NCI-H460 (cell line): ENCODE results near the gene IRX4. TPM values are rescaled to one million over a fixed set of nuclear protein-coding genes. Genes with fewer than 3 reads are reported as not detected.

Source experiments
- DNase-seq: peaks from one replicate; pipeline ENCODE4 v3.0.0-alpha.2; 2016; ENCODE audit warnings: low read depth; ENCODE audit errors: extremely low read depth
- total RNA-seq: library from RNA; depleted of rRNA; stranded (reverse); fragments of >200 nt; shearing (Covaris generic); gene quantifications from 2 replicates; pipeline ENCODE4 v1.2.3, GENCODE V29; 2014

Gene IRX4
- total RNA-seq, 1 experiment from 2014 or later, result 0.79 TPM

DNA sequence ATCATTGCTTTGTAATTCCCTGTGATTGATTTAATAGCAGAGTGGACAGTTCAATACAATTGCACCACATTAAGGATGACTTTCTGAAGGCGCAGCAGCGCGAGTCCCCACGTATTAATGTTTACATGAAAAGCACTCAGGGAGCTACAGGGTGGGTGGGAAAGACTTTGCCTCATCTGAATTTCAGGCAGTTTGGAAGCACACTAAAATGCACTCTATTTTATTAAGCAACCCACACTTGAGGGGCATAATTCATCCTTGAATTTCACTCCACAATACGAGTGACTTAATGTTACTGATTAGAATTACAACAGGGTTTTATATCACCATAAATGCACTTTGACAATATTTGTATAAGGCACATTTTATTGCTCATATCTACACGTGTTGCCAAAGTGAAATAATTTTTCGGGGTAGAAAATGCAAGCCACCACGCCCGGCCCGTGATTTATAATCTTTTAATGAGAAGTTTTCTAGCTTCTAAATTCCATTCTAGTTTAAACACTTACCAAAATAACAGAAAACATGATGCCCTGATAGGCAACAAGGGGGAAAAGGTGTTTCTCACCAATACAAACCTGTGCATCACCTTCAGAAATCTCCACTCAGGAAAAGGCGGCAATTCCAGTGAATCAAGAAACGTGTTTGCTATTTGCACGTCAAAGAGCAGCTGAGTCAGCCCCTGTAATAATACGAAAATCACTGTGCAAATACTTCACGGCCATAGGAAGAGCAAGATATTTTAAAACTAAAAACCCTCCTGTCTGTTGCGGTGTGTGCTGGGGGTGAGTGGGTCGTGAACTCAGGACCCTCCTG, 40.5 kb downstream of the IRX4 start:
- no peak for DNase-seq

DNA sequence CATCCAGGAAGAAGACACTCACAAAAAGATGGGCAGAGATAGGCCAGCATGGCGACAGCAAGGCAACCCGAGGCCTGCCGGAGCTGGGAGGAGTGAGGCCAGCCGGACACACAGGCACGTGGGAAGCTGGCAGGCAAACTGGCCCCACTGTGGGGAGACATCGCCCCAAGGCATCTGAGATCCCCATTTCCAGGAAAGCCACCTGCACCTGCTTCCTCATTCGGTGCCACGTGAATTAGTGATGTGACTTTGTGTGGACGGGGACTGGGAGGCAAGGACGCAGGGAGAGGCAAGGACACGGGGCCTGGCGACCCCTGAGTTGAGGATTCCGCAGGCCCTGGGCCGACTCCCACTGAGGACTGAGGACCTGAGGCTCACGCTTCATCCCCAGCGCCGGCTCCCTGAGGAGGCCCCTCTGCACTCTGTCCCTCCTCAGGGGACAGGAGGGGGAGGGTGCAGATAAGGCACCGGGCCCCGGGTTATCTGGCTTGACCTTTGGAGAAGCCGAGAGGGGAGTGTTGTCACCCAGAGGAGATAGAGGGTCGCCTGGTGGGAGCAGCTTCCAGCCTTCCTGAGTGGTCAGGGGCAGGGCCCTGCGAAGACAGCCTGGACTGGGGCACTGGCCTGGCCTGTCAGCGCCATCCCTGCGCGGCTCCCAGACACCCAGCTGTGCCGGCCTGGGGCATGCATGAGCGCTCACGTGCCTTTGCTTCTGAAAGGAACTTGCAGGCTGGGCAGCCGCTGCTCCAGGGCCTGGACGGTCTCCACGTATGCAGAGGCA, 41.8 kb downstream of the IRX4 start:
- DNase-seq, result no peak

GRCh38 chr5:1840071-1840547, 42.6 kb downstream of the IRX4 start:
- no peak for DNase-seq

GRCh38 chr5:1838013-1838412, 44.7 kb downstream of the IRX4 start:
- no peak for DNase-seq

- no peak for DNase-seq
These were observed 45.5 kb downstream of the IRX4 start for GRCh38 chr5:1836891-1837880.

GRCh38 chr5:1836176-1836890, 46.4 kb downstream of the IRX4 start:
- DNase-seq, result no peak

- DNase-seq, result no peak
These were observed 47.3 kb downstream of the IRX4 start for GRCh38 chr5:1835431-1835830.

DNA sequence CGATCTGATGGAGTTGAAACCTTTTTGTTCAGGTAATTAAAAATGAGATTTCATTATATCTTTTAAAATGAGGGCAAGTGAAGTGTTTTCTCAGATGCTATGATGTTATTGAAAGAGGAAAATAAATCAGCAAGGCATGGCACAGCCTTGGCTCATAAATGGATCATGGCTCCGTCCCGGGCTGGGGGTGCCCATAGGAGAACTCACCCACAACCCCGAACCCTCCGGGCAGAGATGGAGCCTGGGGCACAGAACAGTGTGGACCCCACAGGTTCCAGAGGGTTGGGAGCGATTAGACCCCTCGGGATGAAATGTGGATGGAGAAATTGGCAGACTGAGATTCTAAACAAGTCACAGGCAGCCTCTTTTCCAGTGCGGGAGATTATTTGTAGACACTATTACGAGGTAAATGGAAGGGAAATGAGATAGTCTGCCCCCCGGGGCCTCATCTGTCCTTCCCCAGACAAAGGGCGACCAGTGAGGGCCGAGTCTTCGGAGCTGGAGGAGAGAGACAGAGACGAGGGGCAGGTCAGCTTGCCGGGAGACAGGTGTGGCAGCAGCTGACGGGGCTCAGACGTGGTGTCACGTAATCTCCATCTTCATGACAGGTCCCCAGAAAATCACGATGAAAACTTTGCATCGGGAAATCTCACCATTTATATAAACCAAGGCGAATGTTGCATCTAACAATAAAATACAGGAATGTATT, 47.9 kb downstream of the IRX4 start:
- DNase-seq, result no peak

- DNase-seq, result no peak
These were observed 48.6 kb downstream of the IRX4 start for GRCh38 chr5:1834022-1834551.

DNA sequence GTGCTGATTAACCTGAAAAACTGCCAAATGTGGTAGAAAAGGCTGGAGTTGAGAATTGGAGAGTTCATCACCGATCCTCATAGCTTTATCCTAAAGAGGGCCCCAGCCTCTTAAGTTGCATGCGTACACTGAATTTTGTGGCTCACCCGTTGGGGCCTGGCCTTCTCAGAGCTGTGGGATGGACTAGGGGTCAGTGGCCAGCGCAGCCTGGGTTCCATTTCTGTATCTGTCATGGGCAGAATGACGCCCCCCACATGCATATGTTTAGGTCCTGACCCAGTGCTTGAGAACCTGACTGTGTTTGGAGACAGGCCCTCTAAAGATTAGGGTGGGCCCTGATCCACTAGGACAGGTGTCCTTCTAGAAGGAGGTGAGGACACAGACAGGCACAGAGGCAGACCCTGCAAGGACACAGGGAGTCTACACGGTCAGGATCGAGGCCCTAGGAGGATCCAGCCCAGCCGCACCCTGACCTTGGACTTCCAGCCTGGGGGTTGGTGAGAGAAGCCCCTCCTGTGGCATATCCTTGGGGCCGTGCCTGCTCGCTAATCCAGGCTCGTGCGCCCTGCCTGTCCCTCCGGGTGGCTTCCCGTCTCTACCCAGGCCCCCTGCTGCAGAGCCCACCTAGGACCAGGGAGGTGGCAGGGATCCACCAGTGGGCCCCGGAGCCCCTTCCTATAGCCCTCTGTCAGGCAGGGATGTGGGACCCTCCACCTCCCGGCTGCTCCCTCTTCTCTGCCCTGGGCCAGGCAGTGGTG, 49.3 kb downstream of the IRX4 start:
- no peak for DNase-seq

DNA sequence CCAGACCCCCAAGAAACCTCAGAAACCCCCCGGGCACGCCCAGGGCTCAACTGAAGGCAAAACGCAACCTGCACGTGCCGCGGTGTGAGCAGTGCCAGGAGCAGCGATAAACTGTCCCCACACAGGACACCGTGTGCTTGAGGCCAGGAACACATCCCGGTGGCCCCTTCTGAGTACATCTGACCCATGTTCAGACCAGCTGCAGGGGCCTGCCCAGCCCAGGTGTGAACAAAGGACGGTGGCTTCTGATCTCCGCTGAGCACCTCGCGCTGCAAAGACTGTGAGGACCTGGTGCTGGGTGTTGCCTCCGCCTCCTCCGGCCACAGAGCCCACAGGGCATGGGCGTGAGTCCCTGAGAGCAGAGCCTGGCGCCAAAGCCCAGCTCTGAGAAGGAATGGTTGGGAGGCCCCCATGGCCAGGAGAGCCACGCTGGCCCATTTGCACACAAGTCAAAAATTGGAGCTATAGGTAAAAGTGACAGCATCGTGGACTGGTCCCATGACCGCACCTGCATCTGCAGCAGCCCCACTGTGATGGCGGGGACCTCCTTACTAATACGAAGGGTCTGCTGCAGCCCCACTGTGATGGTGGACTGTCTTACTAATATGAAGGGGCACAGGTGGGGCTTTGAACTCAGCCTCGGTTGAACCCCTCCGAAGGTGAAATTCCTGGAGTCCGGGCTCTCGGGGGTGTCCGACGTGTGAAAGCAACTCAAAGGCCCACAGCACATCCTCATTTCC, 50.0 kb downstream of the IRX4 start:
- DNase-seq, result no peak

GRCh38 chr5:1831677-1832313, 50.9 kb downstream of the IRX4 start:
- DNase-seq, result no peak

DNA sequence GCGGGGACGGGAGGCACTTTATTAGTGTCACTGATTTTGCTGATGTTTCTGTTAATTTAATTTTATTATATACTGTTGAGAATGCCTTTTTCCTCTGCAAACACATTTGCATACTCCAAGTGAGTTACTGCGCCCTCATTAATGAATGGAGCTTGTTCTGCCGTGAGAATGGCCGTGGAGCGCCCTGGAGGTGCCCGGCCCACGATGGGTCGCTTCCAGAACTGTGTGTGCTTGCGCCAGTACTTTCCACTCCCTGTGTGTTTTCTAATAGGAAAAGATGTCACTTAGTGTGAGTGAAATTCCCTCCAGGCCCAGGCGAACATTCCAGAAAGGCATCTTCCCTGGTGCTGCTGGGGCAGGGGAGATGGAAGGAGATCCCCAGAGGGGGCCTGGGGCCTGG, 51.5 kb downstream of the IRX4 start:
- DNase-seq, result no peak

DNA sequence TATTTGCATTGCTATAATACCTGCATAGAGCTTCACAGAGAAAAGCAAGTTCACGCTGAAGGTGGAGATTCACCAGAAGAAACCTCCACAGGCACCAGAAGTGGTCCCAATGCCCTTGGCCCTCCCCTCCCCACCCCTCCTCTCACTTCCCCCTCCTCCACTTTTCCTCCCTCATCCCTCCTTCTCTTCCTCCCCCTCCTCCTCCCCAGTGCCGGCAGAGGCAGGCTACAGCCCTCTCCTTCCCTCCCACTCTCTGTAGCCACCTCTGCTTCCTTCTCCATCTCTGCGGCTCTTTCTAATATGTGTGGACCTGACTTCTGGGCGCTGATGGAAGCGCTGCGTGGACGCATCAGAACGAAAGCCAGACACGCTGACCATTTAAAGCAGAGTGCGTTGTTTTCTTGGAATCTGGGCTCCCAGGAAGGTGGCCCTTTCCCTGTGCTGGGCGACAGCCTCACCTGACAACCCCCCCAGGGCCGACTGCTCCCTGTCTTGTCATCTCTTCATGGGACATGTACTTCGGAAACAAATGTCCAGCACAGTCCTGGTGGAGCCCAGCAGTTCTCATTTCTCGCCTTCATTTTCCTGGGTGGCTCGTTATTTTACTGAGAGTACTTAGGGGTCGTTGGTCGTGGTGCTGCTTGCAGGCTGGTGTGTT, 52.0 kb downstream of the IRX4 start:
- DNase-seq, result no peak

DNA sequence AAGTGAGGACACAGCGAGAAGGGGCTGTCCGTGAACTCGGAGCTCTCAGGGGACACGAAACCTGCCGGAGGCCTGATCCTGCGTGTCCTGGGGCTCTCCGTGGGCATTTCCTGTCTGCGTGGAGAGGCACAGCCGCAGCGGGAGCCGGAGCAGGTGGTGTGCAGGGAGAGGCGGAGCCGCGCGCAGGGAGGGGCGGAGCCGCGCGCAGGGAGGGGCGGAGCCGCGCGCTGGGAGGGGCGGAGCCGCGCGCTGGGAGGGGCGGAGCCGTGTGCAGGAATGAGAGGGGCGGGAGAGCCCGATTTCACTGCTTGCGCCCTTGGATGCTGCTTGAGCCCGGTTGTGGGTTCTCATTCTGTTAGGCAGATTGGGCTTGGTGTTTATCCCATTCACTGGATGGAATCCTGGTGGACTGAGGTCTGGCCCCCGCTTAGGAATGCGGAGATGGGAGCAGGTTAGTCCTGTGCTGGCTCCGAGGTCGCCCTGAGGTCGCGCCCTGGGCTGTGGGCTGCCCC, 54.8 kb downstream of the IRX4 start:
- no peak for DNase-seq
